Heart right ventricle (tissue), 16 donors: ENCODE data around the gene KRTAP4-11. TPM values are rescaled to one million over a fixed set of nuclear protein-coding genes. Genes with fewer than 3 reads are reported as not detected.
"Not testable (repeated sequence)": the region's sequence is repeated elsewhere in the genome, so short reads cannot be mapped to it uniquely, and the experiment has no call there.

Experiments used
- ATAC-seq, 8 donors: fragments of 200-7000 bp; cut with Tn5 transposase; one replicate each; pipeline ENCODE4 v1.9.1; 2020; ENCODE audit warnings: mild to moderate bottlenecking in 8 of 8, moderate library complexity in 8 of 8, moderate number of reproducible peaks in 1 of 8
- DNase-seq, 2 donors: peaks; one replicate each; pipeline ENCODE4 v3.0.0-alpha.2; 2020
- H3K27ac ChIP-seq, 10 donors: fragments of 200-600 bp; sonication (generic) in 2 of 10; one replicate each; pipeline versions ENCODE4 v1.5.0 to v1.8.0; 2020 to 2022; ENCODE audit warnings: mild to moderate bottlenecking in 3 of 10
- H3K27me3 ChIP-seq, 7 donors: fragments of 200-600 bp; one replicate each; pipeline ENCODE4 v1.8.0; 2021 to 2022; ENCODE audit warnings: mild to moderate bottlenecking in 2 of 7
- H3K36me3 ChIP-seq, 9 donors: fragments of 200-600 bp; sonication (generic) in 1 of 9; one replicate each; pipeline versions ENCODE4 v1.5.0 to v1.8.0; 2020 to 2022; ENCODE audit warnings: mild to moderate bottlenecking in 2 of 9
- H3K4me1 ChIP-seq, 9 donors: fragments of 200-600 bp; sonication (generic) in 1 of 9; one replicate each; pipeline versions ENCODE4 v1.5.0 to v1.8.0; 2020 to 2022; ENCODE audit warnings: mild to moderate bottlenecking in 4 of 9
- H3K4me3 ChIP-seq, 10 donors: fragments of 200-600 bp; sonication (generic) in 2 of 10; one replicate each; pipeline versions ENCODE4 v1.5.0 to v1.8.0; 2020 to 2022; ENCODE audit warnings: mild to moderate bottlenecking in 7 of 10, moderate library complexity in 2 of 10
- H3K9me3 ChIP-seq, 11 donors: fragments of 200-600 bp in 10 of 11; sonication (generic) in 2 of 11; one replicate each; pipeline versions ENCODE4 v1.5.0 to v1.8.0; 2013 to 2022; ENCODE audit warnings: mild to moderate bottlenecking in 2 of 11, control low read depth in 1 of 11, moderate library complexity in 1 of 11
- WGBS, 2 donors: extraction: QIAGEN DNeasy Blood & Tissue Kit; methylation state at CpG; one replicate each; pipeline ENCODE4 v1.1.7; 2013; ENCODE audit warnings: inconsistent platforms in 1 of 2; 5-methylcytosine and 5-hydroxymethylcytosine counted together
- intact Hi-C, 10 donors: fragments of 100-400 bp; cut with DNase I; formaldehyde crosslinking; loops; one replicate each; pipeline versions ENCODE4 v1.11.1 to v1.14.2; 2022
- polyA plus RNA-seq, 2 donors: library from polyadenylated mRNA; stranded (reverse); fragments of 200-250 nt; gene quantifications; one replicate each; pipeline ENCODE4 v1.2.3, GENCODE V29; 2013
- total RNA-seq, 10 donors: library from RNA; stranded (reverse); fragmentation: NEBNext Ultra II Directional in 3 of 10; extraction: Animal tissue kit (Norgen Biotek cat#: 25700) in 3 of 10; gene quantifications; one replicate each; pipeline versions ENCODE4 v1.2.1 to v1.2.4, GENCODE V29; 2021 to 2023
- TF ChIP-seq, protein P1 (sequence below), 9 donors: fragments of 200-600 bp; sonication (generic) in 2 of 9; IDR thresholded peaks; one replicate each; pipeline versions ENCODE4 v1.5.0 to v1.8.0; 2021 to 2022; ENCODE audit warnings: antibody characterized with exemption in 9 of 9, mild to moderate bottlenecking in 5 of 9, moderate library complexity in 1 of 9
- donor health status: Arrhythmogenic right ventricular cardiomyopathy.
- donor health status: ischemic (EF 13 %, LVEDD 7.1; RV severe dilation, severe dysfunction).
- donor health status: healthy with polysubstance abuse.
- donor health status: DM: no; HTN: yes; CAD: no.
- donor health status: DM: no; HTN: no; CAD: no.
- donor health status: ischemic (EF 25% LVEDD 6.9; RV normal size, moderate dysfunction).
- donor health status: ischemic (EF 25% LVEDD 5.7; RV mildly dilated, moderate dysfunction).
- donor health status: healthy.
- donor health status: DM: yes; HTN: yes; CAD: no.
- donor health status: Ischemic cardiomyopathy.
- donor health status: ischemic (EF 35%, LVEDD 5.7; RV mildly dilated, moderate dysfunction).
- donor health status: nonischemic (EF 11% LVEDD 7.7; RV severe dilation, severe dysfunction).
- donor health status: DM: yes; HTN: yes; CAD: no.
- donor health status: PGD.
- donor health status: ischemic (EF 29% LVEDD 5.4; RV normal size, mild dysfunction).
- donor health status: nonischemic (EF 23%, LVEDD 6.1; RV moderate dilation, normal function).

Gene KRTAP4-11
- total and polyA plus RNA-seq, 12 donors = not detected

DNA sequence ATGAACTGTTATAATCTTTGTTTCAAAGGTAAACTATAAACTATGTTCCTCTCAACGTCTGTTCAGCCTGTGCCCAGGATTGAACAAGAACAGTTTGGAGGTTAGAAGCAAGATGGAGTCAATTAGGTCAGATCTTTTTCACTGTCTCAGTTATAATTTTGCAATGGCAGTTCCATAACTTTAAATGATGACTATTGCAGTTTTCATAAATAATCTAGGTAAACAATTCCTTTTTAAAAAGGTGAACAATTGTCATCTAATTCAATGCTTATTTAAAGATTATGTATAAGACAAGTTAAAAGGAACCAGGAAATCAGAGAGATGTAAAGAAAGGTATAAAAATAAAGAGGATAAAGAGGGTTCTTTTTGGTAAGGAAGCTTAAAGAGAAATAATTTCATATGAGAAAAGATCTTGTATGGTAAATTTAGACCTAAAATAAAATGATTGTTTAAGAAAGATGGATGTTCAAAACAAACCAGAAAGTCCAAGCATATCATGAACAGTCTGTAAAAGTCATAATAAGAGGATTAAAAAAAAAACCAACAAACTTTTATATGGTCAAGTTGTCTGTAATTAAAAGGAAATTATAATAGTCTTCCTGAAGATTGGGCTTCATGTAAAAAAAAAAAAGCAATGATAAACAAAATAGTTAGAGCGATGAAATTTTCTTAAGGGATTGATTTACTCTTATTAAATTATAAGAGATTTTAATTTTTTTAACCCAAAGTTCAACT lies 6.9 kb downstream of the KRTAP4-11 start:
- Histone ChIP-seq H3K27ac (no peak overlapping the region), H3K4me3 (no peak overlapping the region), H3K36me3 (no peaks in the 10 kb centered on the region), H3K4me1 (no peaks in the 10 kb centered on the region), H3K27me3 (peaks cover 0 to 32% (median 0%) of the 10 kb centered on the region in 7 donors), H3K9me3 (peaks cover 0 to 11% (median 0%) of the 10 kb centered on the region in 11 donors)
- WGBS, 2 donors = 68 to 69% methylated on average over 2 of the region's 2 CpGs
- ATAC-seq (no peak), DNase-seq (no peak)
- intact Hi-C loops = no loop called here
- TF ChIP-seq, protein P1, sequence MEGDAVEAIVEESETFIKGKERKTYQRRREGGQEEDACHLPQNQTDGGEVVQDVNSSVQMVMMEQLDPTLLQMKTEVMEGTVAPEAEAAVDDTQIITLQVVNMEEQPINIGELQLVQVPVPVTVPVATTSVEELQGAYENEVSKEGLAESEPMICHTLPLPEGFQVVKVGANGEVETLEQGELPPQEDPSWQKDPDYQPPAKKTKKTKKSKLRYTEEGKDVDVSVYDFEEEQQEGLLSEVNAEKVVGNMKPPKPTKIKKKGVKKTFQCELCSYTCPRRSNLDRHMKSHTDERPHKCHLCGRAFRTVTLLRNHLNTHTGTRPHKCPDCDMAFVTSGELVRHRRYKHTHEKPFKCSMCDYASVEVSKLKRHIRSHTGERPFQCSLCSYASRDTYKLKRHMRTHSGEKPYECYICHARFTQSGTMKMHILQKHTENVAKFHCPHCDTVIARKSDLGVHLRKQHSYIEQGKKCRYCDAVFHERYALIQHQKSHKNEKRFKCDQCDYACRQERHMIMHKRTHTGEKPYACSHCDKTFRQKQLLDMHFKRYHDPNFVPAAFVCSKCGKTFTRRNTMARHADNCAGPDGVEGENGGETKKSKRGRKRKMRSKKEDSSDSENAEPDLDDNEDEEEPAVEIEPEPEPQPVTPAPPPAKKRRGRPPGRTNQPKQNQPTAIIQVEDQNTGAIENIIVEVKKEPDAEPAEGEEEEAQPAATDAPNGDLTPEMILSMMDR (IDR thresholded peaks at IDR 0.05) = no peak

DNA sequence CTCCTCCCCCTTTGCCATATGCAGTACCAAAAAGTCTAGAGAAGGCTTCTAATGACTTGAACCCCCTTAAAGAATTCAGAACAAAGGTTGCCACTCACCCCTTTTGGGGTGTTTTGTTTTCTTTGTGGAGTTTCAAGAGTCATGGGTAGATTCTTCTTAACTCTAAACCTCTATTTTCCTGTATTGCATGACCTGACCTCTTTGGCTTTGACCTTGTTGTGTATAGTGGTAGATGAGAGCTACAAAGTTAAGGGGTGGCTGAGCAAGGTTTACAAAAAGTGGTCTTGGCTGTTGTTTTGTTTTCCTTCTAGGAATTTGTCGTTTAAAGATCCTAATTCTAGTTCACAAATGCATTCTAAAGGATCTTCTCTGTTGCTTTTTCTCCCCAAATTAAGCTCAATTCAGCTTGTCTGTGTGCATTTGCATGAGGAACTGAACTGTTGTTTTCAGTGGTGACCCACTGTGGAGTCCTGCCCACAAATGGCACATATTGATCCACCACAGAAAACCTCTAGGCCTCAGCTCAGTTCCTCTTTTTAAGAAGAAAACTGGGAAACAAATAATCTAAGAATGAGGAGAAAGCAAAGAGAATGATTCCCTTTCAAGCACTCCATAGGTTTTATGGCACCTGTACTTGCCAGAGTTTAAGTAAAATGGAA lies 9.3 kb downstream of the KRTAP4-11 start:
- H3K4me3 ChIP-seq, H3K36me3 ChIP-seq, DNase-seq, intact Hi-C loops, H3K27ac ChIP-seq, ATAC-seq, H3K4me1 ChIP-seq: not testable (repeated sequence)
- Histone ChIP-seq H3K27me3 (peaks cover 0 to 29% (median 0%) of the 10 kb centered on the region in 7 donors), H3K9me3 (peaks cover 0 to 11% (median 0%) of the 10 kb centered on the region in 11 donors)
- WGBS, 2 donors = 30 to 31% methylated on average over 1 of the region's 1 CpG

DNA sequence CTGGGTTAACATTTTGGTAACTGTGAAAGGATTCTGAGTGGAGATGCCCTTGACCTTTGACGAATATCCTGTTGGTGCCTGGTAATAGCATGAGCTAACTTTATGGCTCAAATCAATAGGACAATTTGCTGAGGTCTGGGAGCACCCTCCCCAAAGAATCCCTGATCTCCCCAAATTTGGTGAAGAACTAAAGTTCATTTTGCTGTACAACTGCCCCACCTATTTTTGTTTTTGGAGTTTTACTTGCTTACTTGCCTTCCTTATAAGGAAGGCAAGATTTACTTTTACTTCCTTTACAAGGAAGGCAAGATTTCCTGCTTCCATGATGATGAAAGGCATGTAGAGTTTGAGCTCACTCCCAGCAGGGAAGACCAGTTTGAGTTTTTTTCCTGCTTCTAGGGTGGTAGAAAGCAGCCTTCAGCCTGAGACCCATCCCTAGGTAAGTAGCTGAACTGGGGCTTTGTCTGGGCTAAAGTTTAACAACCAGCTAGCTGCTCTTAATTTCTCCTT lies 10.2 kb downstream of the KRTAP4-11 start:
- ATAC-seq = no peak
- intact Hi-C loops = no loop called here

DNA sequence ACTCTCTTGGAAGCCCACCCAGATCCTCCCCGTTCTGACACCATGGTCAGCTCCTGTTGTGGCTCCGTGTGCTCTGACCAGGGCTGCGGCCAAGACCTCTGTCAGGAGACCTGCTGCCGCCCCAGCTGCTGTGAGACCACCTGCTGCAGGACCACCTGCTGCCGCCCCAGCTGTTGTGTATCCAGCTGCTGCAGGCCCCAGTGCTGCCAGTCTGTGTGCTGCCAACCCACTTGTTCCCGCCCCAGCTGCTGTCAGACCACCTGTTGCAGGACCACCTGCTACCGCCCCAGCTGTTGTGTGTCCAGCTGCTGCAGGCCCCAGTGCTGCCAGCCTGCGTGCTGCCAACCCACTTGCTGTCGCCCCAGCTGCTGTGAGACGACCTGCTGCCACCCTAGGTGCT lies 12.8 kb downstream of the KRTAP4-11 start, which contains the start of gene KRTAP4-9:
Gene KRTAP4-9 (plus strand): TSS at position 43 of the 400 bp plus-strand sequence. CDS start 0 bp downstream, at position 43.
- WGBS, 2 donors = 59 to 64% methylated on average over 10 of the region's 10 CpGs
- peaks cover 0 to 34% (median 6%) of the 10 kb centered on the region in 7 donors for H3K27me3 ChIP-seq
- DNase-seq, ATAC-seq, H3K4me3 ChIP-seq, H3K9me3 ChIP-seq, H3K36me3 ChIP-seq, H3K27ac ChIP-seq, H3K4me1 ChIP-seq, intact Hi-C loops: not testable (repeated sequence)

More for the DNA sequence above, 10.2 kb downstream of the KRTAP4-11 start:
- Histone ChIP-seq H3K4me1 (no peaks in the 10 kb centered on the region), H3K36me3 (no peaks in the 10 kb centered on the region), H3K9me3 (peaks cover 0 to 8% (median 0%) of the 10 kb centered on the region in 11 donors), H3K27me3 (peaks cover 0 to 32% (median 0%) of the 10 kb centered on the region in 7 donors), H3K4me3 (no peak overlapping the region), H3K27ac (no peak overlapping the region)
- no peak for DNase-seq
- TF ChIP-seq, protein P1 (IDR thresholded peaks at IDR 0.05) = no peak
- WGBS, 2 donors = 64 to 79% methylated on average over 1 of the region's 1 CpG

DNA sequence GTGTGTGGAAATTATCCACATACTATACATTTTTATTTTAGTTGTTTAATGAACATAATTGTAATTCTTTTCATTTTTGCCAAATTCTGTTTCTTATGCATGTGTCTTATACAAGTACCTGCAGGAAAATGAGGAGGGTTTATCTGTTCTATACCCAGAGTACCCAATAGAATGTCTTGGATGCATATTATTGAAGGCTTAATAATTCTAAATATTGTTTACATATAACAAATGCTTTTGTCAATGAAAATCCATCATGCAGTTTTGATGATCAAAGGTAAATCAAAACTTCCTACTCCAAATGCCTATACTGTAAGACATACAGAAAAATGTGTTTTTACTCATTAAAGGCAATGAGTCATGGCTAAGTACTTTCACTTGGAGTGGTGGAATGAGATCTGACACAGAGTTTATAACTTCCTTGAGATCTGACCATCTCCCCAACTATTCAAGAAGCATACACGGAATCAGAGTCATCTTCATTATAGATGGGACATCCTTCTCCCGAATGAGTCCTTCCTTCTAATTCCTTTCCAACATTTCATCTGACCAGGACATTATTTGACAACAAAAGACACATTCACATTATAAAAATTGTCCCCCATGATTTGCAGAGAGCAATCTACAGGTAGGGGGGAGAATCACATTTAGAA lies 13.7 kb downstream of the KRTAP4-11 start:
- 76 to 77% methylated on average over 2 of the region's 2 CpGs for WGBS, 2 donors
- intact Hi-C loops = not testable (repeated sequence)

More for the DNA sequence above, 13.7 kb downstream of the KRTAP4-11 start:
- not testable (repeated sequence) for H3K27ac ChIP-seq, DNase-seq, H3K4me1 ChIP-seq, H3K36me3 ChIP-seq, H3K4me3 ChIP-seq, H3K9me3 ChIP-seq, ATAC-seq
- peaks cover 0 to 37% (median 8%) of the 10 kb centered on the region in 7 donors for H3K27me3 ChIP-seq
